NCI-H2171 (cell line): ENCODE results near the gene PTPRT.

Experiments used
- DNase-seq: peaks from one replicate; lab custom pipeline; 2025; lab: John Stamatoyannopoulos, UW

Gene PTPRT

GRCh38 chr20:42611889-42612837 is 577.5 kb downstream of the PTPRT start:
- DNase-seq: no peak

- no peak for DNase-seq
These were observed 578.3 kb downstream of the PTPRT start for GRCh38 chr20:42611423-42611822.

- no peak for DNase-seq
These were observed 579.6 kb downstream of the PTPRT start for GRCh38 chr20:42610070-42610469.

- DNase-seq: no peak
These were observed 580.1 kb downstream of the PTPRT start for GRCh38 chr20:42609618-42610017.

- DNase-seq: no peak
These were observed 584.4 kb downstream of the PTPRT start for GRCh38 chr20:42604998-42605956.

- no peak for DNase-seq
These were observed 586.1 kb downstream of the PTPRT start for GRCh38 chr20:42603655-42604054.

GRCh38 chr20:42598581-42598980 is 591.1 kb downstream of the PTPRT start:
- DNase-seq: no peak

- no peak for DNase-seq
These were observed 594.1 kb downstream of the PTPRT start for GRCh38 chr20:42595625-42596024.

- DNase-seq: no peak
These were observed 595.0 kb downstream of the PTPRT start for GRCh38 chr20:42594659-42595058.

GRCh38 chr20:42594011-42594410 is 595.7 kb downstream of the PTPRT start:
- DNase-seq: no peak

GRCh38 chr20:42589976-42590639 is 599.6 kb downstream of the PTPRT start:
- DNase-seq: no peak

GRCh38 chr20:42588847-42589246 is 600.9 kb downstream of the PTPRT start:
- no peak for DNase-seq

GRCh38 chr20:42587427-42587826 is 602.3 kb downstream of the PTPRT start:
- no peak for DNase-seq

- DNase-seq: no peak
These were observed 608.4 kb downstream of the PTPRT start for GRCh38 chr20:42581311-42581710.

GRCh38 chr20:42576167-42576566 is 613.5 kb downstream of the PTPRT start:
- no peak for DNase-seq

GRCh38 chr20:42572320-42573016 is 617.2 kb downstream of the PTPRT start:
- DNase-seq: no peak

- DNase-seq: no peak
These were observed 622.3 kb downstream of the PTPRT start for GRCh38 chr20:42567409-42567808.

GRCh38 chr20:42565235-42565995 is 624.3 kb downstream of the PTPRT start:
- DNase-seq: no peak

- no peak for DNase-seq
These were observed 630.0 kb downstream of the PTPRT start for GRCh38 chr20:42559665-42560064.

- no peak for DNase-seq
These were observed 633.1 kb downstream of the PTPRT start for GRCh38 chr20:42556575-42556974.

- no peak for DNase-seq
These were observed 636.3 kb downstream of the PTPRT start for GRCh38 chr20:42553374-42553773.
